Measurements from ENCODE around the gene IL6R.
A peak's percentile ranks its signal among the peaks of the same experiment; 100 is the strongest.

- TF ChIP-seq POLR2A (IDR thresholded peaks at IDR 0.05; ENCODE audit: extremely low read depth, insufficient read length) = no peak
- TF ChIP-seq CTCF (IDR thresholded peaks at IDR 0.05; ENCODE audit: low read depth, low read length) = peak; percentile 33
- TF ChIP-seq MYC (IDR thresholded peaks at IDR 0.05; ENCODE audit: low read depth, low read length) = no peak; the same call in 1 of the 2 replicates
- peak; percentile 46 for TF ChIP-seq MAX (IDR thresholded peaks at IDR 0.05; ENCODE audit: low read depth, low read length)
These were observed 816 bp downstream of the IL6R start for GRCh38 chr1:154405747-154406571.

Data from NB4 (cell line).